CD14-positive monocyte (primary cell): Measurements from ENCODE around the gene BCL7C. TPM values are rescaled to one million over a fixed set of nuclear protein-coding genes. Genes with fewer than 3 reads are reported as not detected.

Source experiments
- DNase-seq, 3 donors: peaks; one replicate each; pipeline ENCODE4 v3.0.0-alpha.2; 2011 to 2022
- H2AFZ ChIP-seq: 2 replicates; pipeline ENCODE4 v1.6.0; 2012; ENCODE audit warnings: mild to moderate bottlenecking, low read depth, low read length, inconsistent platforms; ENCODE audit not compliant: insufficient read depth, poor library complexity, severe bottlenecking
- H3K27ac ChIP-seq, 2 donors: 1 replicate in 1 of 2; 2 replicates in 1 of 2; pipeline ENCODE4 v1.5.1; 2012 to 2013; ENCODE audit warnings: low read length in 2 of 2, control low read depth in 1 of 2, inconsistent platforms in 1 of 2, low read depth in 1 of 2, mild to moderate bottlenecking in 1 of 2
- H3K27me3 ChIP-seq, 2 donors: one replicate each; pipeline versions ENCODE4 v1.6.0 to v1.6.1; 2011 to 2013; ENCODE audit warnings: low read length in 2 of 2; ENCODE audit not compliant: control insufficient read depth in 2 of 2, insufficient read depth in 2 of 2
- H3K36me3 ChIP-seq, 2 donors: replicated peaks in 1 of 2; 1 replicate in 1 of 2; 2 replicates in 1 of 2; pipeline versions ENCODE4 v1.5.1 to v1.6.1; 2012 to 2013; ENCODE audit warnings: low read length in 2 of 2, control low read depth in 1 of 2, inconsistent platforms in 1 of 2, mild to moderate bottlenecking in 1 of 2; ENCODE audit not compliant: insufficient read depth in 2 of 2, control insufficient read depth in 1 of 2
- H3K4me1 ChIP-seq, 2 donors: 1 replicate in 1 of 2; 2 replicates in 1 of 2; pipeline versions ENCODE4 v1.5.1 to v1.6.1; 2012 to 2013; ENCODE audit warnings: low read length in 2 of 2, control low read depth in 1 of 2, inconsistent platforms in 1 of 2, mild to moderate bottlenecking in 1 of 2, moderate library complexity in 1 of 2; ENCODE audit not compliant: insufficient read depth in 2 of 2, control insufficient read depth in 1 of 2
- H3K4me2 ChIP-seq: replicated peaks from 2 replicates; pipeline ENCODE3; 2012; ENCODE audit warnings: low read length, moderate library complexity, mild to moderate bottlenecking; ENCODE audit not compliant: poor library complexity, severe bottlenecking; ENCODE audit errors: extremely low read depth
- H3K4me3 ChIP-seq, 3 experiments: fragments of 200-600 bp in 1 of 3; sonication (generic) in 1 of 3; replicated peaks in 1 of 3; 1 replicate in 2 of 3; 2 replicates in 1 of 3; pipeline ENCODE4 v1.5.1; 2011 to 2013; ENCODE audit warnings: low read length in 3 of 3, mild to moderate bottlenecking in 3 of 3, control low read depth in 2 of 3, low read depth in 2 of 3, inconsistent platforms in 1 of 3, moderate library complexity in 1 of 3
- H3K79me2 ChIP-seq: 2 replicates; pipeline ENCODE4 v1.6.0; 2012; ENCODE audit warnings: mild to moderate bottlenecking, control low read depth, inconsistent platforms, low read length, moderate library complexity; ENCODE audit not compliant: insufficient read depth
- H3K9ac ChIP-seq: 2 replicates; pipeline ENCODE4 v1.6.0; 2017; ENCODE audit warnings: low read length, mild to moderate bottlenecking; ENCODE audit not compliant: insufficient read depth, poor library complexity, severe bottlenecking
- H3K9me3 ChIP-seq, 2 donors: replicated peaks in 1 of 2; 1 replicate in 1 of 2; 2 replicates in 1 of 2; pipeline versions ENCODE4 v1.5.1 to v1.6.1; 2012 to 2013; ENCODE audit warnings: low read length in 2 of 2, control low read depth in 1 of 2; ENCODE audit not compliant: control insufficient read depth in 1 of 2, insufficient read depth in 1 of 2
- H4K20me1 ChIP-seq: 2 replicates; pipeline ENCODE4 v1.6.0; 2012; ENCODE audit warnings: mild to moderate bottlenecking, low read length, control low read depth, moderate library complexity; ENCODE audit not compliant: insufficient read depth
- H3K27ac Mint-ChIP-seq, 7 donors: one replicate each; pipeline ENCODE4 v1.8.0; 2020; ENCODE audit warnings: mild to moderate bottlenecking in 7 of 7, mixed read lengths in 7 of 7, moderate library complexity in 6 of 7, inconsistent platforms in 2 of 7
- H3K27me3 Mint-ChIP-seq, 3 donors: one replicate each; pipeline ENCODE4 v1.8.0; 2021 to 2022; ENCODE audit warnings: low read depth in 3 of 3, mild to moderate bottlenecking in 3 of 3, mixed read lengths in 3 of 3, moderate library complexity in 3 of 3, inconsistent platforms in 1 of 3
- H3K36me3 Mint-ChIP-seq, 2 donors: one replicate each; pipeline ENCODE4 v1.8.0; 2020; ENCODE audit warnings: mixed read lengths in 2 of 2, inconsistent platforms in 1 of 2, mild to moderate bottlenecking in 1 of 2
- H3K4me1 Mint-ChIP-seq: one replicate; pipeline ENCODE4 v1.8.0; 2020; ENCODE audit warnings: mild to moderate bottlenecking, mixed read lengths
- H3K4me3 Mint-ChIP-seq, 2 donors: one replicate each; pipeline ENCODE4 v1.8.0; 2020; ENCODE audit warnings: mild to moderate bottlenecking in 2 of 2, mixed read lengths in 2 of 2, moderate library complexity in 1 of 2
- H3K9me3 Mint-ChIP-seq, 7 donors: one replicate each; pipeline ENCODE4 v1.8.0; 2020 to 2022; ENCODE audit warnings: mixed read lengths in 7 of 7, mild to moderate bottlenecking in 6 of 7, moderate library complexity in 6 of 7, inconsistent platforms in 2 of 7
- CTCF ChIP-seq: fragments of 200-600 bp; IDR thresholded peaks from one replicate; pipeline ENCODE4 v1.8.0; 2022; ENCODE audit warnings: antibody characterized with exemption, mild to moderate bottlenecking
- WGBS: methylation state at CpG from one replicate; pipeline ENCODE4 v1.1.5; 2013; ENCODE audit warnings: missing lambda C conversion rate; ENCODE audit not compliant: insufficient coverage; 5-methylcytosine and 5-hydroxymethylcytosine counted together
- intact Hi-C, 2 donors: fragments of 100-400 bp; cut with micrococcal nuclease; formaldehyde crosslinking; loops; one replicate each; pipeline versions ENCODE4 v1.15.0 to v1.15.1; 2023
- polyA plus RNA-seq, 3 donors: library from polyadenylated mRNA; depleted of rRNA in 1 of 3; unstranded in 2 of 3; stranded (reverse) in 1 of 3; fragments of 300-500 nt in 2 of 3; fragments of >200 nt in 1 of 3; fragmentation: Illumina TruSeq in 2 of 3; gene quantifications; 1 replicate in 2 of 3; 2 replicates in 1 of 3; pipeline ENCODE4 v1.2.3, GENCODE V29; 2012 to 2021

Gene BCL7C
- polyA plus RNA-seq, 3 donors = 11.4 to 19.1 (median 17.4) TPM

- H3K79me2 ChIP-seq = no peaks in the 10 kb centered on the region
- H3K36me3 ChIP-seq = no peaks in the 10 kb centered on the region
- H3K27ac ChIP-seq = no peak overlapping the region
- 100% methylated on average over 1 of the region's 4 CpGs for WGBS
- H4K20me1 ChIP-seq = no peaks in the 10 kb centered on the region
- H3K9ac ChIP-seq = no peak overlapping the region
- H3K9me3 ChIP-seq = no peaks in the 10 kb centered on the region
- no peak overlapping the region for H3K4me2 ChIP-seq
- no peak for TF ChIP-seq CTCF
- no peak overlapping the region for H2AFZ ChIP-seq
- H3K9me3 Mint-ChIP-seq = peaks cover 0 to 4% (median 0%) of the 10 kb centered on the region in 7 donors
- H3K4me3 ChIP-seq = no peak overlapping the region
- H3K4me1 ChIP-seq = peaks cover 7 to 9% of the 10 kb centered on the region in 2 donors
- H3K27ac Mint-ChIP-seq = no peak overlapping the region
- H3K4me3 Mint-ChIP-seq = no peak overlapping the region
- intact Hi-C loops = loop anchor here (5.0 kb wide), 1 partner anchor 59 kb away; no protein-coding TSS in a partner anchor
- H3K36me3 Mint-ChIP-seq = no peaks in the 10 kb centered on the region
- H3K27me3 ChIP-seq = no peaks in the 10 kb centered on the region
- no peaks in the 10 kb centered on the region for H3K27me3 Mint-ChIP-seq
- H3K4me1 Mint-ChIP-seq = peaks cover 10% of the 10 kb centered on the region
- no peak for DNase-seq
Observed at GRCh38 chr16:30842971-30843370, 50.9 kb downstream of the BCL7C start.

- Mint-ChIP-seq H3K4me3 (no peak overlapping the region), H3K36me3 (no peaks in the 10 kb centered on the region), H3K27me3 (no peaks in the 10 kb centered on the region), H3K27ac (peak overlapping the region in 1 of 7 donors; percentile 45), H3K4me1 (peaks cover 10% of the 10 kb centered on the region), H3K9me3 (peaks cover 0 to 4% (median 0%) of the 10 kb centered on the region in 7 donors)
- Histone ChIP-seq H3K36me3 (no peaks in the 10 kb centered on the region), H3K27ac (no peak overlapping the region), H3K9me3 (no peaks in the 10 kb centered on the region), H3K27me3 (no peaks in the 10 kb centered on the region), H3K4me3 (no peak overlapping the region), H3K4me1 (peaks cover 7 to 9% of the 10 kb centered on the region in 2 donors), H2AFZ (no peak overlapping the region), H3K9ac (no peak overlapping the region), H3K79me2 (no peaks in the 10 kb centered on the region), H4K20me1 (no peaks in the 10 kb centered on the region), H3K4me2 (no peak overlapping the region)
- no peak for TF ChIP-seq CTCF
- intact Hi-C loops = loop anchor here (5.0 kb wide), 1 partner anchor 61 kb away; no protein-coding TSS in a partner anchor
- DNase-seq = no peak
- 100% methylated on average over 2 of the region's 9 CpGs for WGBS
Observed at GRCh38 chr16:30841332-30841731, 52.5 kb downstream of the BCL7C start.
